HG03571 (cell line): Measurements from ENCODE around the gene CCND1.

Experiments used
- ATAC-seq: cut with Tn5 transposase; IDR thresholded peaks from one replicate; pipeline ENCODE4 v1.9.1; 2021; ENCODE audit not compliant: unreplicated experiment

The CCND1 gene

DNA sequence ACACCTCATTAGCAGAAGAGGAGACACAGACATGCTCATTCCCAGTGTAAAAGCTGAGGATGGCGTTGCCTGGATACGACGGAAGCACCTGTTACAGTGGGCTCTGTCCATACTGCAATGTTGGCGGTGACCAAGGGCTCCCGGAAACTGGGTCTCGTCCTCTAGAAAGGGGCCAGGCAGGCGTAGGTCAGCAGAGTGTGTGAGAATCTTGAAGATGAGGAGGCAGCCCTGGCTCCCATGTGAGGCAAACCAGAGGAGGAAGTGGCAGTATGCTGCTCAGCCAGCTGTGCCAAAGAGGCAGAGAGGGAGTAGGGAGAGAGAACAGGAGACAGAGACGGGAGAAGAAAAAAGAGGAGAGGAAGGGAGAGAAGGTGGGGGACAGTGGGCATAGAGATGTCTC is 23.9 kb downstream of the CCND1 start:
- no peak for ATAC-seq

DNA sequence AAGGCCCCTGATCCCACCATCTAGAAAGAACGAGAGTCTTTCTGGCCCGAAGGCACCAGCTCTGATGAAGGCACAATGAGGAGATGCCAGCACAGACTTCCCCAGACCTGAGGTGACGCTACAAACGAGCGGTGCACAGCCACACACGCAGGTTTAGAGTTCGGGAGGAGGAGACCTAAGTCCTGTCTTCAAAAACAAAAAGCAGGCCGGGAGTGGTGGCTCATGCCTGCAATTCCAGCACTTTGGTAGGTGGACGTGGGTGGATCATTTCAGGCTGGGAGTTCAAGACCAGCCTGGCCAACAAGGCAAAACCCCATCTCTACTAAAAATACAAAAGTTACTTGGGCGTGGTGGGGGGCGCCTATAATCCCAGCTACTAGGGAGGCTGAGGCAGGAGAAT is 24.7 kb downstream of the CCND1 start:
- ATAC-seq = no peak

DNA sequence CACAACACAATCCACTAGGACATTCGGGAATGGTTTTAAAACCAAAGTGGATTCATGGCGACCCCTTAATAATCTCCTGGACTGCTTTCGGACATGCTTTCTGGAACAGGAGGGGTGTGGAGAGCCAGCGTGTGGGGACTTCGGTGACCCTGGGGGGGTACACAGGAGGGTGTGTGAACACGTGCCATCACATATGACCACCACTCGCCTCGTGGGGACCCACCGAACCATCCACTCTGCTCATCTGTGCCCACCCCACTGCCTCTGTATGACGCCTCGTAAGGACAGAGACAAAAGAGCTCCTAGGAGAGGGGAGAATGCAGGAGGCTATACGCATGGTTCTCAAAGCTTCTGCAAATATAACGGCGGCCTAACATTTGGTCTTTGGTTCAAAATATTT is 25.3 kb downstream of the CCND1 start:
- no peak for ATAC-seq

DNA sequence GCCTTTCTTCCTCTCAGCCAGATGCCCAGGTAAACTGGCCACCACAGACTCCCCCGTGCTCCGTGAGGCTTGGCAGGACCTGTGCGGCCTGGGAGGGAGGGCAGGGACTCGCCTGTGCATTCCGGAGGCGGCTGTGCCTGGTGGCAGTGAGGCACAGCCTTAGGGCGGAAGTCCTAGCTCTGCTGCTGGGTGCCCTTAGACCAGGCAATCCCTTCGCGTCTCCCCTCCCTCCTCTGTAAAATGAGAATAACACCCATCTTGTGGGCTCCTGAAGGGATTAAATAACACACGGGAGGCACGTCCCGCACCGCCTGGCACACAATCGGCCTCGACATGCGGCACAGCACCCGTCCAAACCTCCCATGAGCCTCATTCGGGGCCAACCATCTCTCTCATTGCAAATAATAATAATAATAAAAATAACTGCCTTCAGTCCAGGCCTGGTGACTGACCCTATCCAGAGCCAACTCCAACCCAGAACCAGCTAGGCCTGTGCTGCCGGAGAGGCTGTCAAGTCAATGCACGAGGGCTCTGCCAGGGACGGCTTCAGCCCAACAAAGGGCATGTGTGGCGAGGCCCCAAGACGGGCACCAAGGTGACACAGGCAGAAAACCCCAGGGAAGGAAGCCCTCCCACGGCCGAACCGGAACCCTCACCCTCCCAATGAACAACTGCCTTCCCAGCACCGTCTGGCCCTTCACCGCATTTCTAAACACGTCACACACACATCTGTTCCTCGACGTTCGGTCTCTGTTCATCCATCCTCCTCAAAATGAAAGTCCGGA is 26.0 kb downstream of the CCND1 start:
- no peak for ATAC-seq

DNA sequence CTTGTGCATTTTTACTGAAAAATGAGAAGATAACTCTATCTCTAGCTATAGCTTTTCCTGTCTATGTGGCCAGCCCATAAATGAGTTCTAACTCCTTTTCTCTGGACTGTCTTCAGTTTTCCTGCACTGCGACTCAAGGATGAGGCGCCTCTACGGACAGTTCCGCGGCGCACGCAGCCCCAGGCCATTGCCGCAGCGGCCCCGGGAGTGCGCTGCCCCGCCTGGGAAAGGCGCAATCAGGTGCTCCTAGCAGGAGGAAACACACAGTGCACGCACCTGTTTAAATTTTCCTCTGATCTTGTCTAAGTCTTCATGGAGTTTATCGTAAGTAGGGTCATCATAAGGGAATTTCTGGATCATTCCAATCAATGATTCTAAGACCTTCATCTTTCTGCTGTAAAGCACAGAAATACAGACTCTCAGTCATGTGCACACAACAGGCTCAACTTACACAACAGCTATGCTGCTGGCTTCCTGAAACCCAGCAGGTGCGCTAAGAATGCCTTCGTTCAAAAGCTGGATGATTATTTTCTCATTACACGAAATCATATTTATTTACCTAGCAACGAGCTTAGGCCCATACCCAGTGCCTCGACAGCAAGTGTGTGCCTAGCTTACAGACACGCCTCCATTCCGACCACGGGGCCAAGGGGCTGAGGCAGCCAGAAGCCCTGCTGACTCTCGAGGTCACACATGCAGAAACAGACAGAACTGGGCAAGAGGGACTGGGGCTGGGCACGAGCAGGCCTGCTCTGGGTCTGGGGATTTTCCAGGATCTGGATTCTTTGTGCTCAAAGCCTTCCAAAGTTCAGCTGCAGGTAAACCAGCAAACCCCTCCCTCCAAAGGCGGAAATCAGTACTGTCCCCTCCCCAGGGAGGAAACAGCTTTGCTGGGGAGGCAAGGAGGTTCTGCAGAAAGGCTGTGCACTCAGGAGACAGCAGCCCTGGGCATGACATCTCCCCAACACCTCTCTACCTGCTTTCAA is 27.0 kb downstream of the CCND1 start:
- ATAC-seq = no peak

DNA sequence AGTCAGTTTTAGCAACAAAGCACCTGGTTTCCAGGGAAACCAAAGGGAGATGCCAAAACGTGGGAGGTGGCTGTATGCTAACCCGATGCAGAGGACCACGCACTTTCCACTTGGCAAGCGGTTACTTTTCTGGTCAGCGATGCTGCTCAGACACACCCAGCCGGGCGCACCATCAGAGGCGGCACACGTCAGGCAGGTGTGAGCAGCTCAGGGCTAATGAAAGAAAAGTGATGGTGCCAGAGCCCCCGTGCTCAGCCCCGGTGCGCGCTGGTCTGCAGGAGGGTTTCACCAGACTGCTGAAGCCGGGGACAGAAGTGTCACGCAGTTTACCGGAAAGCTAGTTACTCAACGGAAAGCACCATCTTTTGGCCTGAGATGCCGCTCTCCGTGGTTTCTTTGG is 28.5 kb downstream of the CCND1 start:
- ATAC-seq = no peak

DNA sequence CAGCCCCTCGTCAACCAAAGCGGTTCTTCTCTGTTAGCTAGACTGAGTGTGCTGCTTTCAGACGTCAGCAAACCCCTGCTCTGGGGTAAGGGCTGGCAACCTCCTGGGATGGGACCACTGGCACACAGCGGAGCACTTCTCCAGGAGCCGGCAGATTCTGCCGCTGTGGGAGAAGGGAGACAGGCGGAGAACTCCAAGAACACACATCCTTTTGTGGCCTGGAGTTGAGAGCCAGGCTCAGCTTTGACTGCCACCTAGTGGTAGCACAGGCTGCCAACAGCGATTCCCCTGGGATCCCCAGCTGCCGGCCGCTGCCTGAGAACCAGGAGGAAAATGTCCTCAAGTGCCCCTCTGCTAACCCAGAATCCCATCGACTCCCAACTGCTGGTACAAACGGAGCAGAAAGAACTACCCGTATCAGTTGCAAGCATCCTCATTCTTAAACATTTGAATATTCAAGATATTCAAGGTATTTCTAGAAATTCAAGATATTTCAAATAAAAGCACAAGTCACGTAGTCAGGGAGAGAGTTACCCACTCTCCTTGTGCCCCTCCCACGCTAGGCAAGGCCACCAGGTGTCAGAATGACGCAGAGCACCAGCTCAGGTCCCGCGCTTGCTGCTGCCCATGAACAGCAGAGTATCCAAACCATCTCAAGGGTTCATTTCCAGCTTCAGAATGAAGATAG is 29.3 kb downstream of the CCND1 start:
- ATAC-seq = no peak

DNA sequence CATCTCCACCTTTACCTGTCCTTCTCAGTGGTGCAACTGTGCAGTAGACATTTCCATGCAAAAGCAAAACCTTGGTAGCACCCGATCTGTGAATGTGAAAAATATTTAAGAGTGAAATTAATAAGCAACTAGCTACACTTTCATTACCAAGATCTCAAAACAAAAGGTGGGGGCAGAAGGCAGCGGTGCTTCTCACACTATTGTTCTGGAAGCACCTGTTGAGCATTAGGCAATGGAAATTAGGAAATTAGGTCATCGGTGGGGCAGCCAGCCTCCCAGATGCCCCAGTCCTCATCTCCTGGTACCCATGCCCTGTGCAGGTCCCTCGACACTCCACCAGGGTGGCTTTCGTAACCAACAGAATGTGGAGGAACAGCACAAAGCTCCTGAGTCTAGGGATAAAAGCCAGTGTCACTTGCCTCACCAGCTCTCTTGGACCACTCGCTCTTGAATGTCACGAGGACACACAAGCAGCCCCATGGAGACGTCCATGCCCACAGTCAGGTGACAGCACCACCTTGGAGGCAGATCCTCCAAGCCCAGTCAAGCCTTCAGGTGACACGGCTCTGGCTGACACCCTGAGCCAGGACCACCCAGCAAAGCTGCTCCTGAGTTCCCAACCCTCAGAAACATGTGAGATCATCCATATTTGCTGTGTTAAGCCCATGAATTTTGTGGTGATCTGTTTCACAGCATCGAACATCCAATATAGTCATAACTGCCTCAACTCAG is 30.9 kb downstream of the CCND1 start:
- no peak for ATAC-seq

DNA sequence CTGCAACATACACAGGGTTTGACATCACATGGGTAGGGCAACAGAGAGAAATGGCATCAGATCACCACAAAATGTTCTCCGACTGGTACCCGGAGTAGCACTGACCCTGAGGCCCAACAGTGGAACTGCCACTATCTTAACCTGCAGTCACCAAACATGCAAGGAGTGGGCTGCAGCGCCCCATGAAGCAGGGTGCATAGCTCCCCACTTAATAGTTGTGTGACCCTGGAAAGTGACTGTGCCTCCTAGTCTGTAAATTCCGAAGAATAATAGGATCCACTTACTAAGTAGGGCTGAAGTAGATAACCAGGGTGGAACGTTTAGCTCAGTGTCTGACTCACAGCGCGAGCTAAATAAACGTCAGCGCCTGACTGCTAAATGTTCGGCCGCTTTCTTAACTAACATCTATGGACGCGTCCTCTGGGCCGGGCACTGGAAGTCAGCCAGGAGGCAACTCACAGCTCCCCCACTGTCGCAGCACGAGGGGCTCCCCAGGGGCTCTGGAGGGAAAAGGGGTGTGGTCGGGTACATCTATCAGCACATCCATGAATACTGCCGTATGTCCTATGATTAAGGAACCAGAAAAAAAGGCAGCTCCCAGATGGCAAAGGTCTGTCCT is 33.4 kb downstream of the CCND1 start:
- no peak for ATAC-seq

DNA sequence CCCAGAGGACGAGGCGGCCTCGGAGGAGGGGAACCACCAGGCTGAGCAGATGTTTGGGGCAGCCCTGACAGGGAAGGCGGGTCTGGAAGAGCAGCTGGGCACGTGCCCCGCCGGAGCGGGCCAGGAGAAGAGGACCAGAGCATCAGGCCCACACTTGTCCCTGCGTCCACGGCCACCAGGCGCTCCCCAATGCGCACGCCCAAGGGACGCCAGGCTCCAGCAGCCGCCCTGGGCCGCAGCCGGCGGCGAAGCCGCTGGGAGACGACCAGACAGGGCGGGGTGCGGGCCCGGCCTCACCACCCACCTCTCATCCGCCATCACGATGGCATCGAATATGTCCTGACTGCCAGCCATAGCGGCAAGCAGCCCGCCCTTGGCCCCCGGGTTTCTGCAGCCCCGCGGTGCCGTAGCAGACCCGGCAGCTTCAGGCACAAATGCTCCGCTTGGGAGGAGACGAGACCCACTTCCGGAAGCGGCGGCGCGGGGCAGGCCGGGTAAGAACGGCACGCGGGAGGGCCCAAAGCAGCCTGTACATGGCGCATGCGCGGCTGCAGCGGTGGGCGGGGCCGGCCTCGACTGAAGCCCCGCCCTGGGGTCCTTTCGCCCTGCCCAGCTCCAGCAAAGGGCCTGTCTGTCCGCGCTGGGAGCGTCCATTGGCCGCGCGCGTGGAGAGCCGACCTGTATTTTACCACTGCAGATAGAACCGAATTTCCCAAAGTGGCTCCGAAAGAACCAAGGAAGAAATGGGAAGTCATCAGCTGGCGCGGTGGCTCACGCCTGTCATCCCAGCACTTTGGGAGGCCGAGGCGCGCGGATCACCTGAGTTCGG is 34.1 kb downstream of the CCND1 start, which contains the start of gene LTO1:
Gene LTO1, minus strand, starts transcription at position 468 of the 829 bp plus-strand sequence. Its CDS starts 114 bp downstream, at position 354.
- ATAC-seq = peak; percentile 69

DNA sequence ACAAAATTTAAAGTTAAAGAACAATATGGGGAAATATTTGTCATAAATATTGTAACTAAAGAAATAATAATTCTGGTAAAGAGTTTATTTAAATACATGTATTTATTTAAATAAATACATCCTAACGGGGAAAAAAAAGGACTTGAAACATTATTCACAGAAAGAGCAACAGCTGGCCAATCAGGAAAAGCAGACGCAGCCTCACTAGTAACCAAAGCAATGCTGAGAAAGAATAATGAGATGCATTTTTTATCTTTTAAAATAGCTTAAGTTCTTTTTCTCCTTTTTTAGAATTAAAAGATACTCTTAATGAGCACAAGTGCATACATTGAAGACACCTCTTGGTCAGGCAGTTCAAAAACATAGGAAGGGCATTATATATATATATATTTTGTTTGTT is 36.8 kb downstream of the CCND1 start:
- no peak for ATAC-seq

DNA sequence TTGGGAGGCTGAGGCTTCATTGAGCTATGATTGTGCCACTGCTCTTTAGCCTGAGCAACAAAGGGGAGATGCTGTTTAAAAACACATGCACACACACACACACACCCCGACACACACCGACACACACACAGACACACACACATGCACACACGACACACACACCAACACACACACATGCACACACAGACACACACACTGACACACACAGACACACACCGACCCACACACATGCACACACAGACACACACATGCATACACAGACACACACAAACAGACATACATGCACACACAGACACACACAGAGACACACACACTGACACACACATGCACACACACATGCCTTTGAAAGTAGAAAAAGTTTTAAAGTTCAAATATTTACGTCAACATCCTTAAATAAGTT is 39.7 kb downstream of the CCND1 start:
- ATAC-seq = no peak

DNA sequence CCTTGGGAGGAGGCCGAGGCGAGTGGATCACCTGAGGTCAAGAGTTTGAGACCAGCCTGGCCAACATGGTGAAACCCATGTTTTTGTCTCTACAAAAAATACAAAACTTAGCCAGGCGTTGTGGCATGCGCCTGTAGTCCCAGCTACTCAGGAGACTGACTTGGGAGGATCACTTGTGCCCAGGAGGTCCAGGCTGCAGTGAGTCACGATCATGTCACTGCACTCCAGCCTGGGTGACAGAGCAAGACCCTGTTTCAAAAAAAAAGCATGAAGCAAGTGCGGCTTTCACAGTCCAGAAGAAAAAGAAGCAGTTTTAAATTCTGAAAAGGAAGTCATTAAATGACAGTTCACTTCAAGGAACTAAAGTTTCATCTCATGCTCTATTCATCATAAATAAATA is 41.3 kb downstream of the CCND1 start:
- ATAC-seq = no peak

DNA sequence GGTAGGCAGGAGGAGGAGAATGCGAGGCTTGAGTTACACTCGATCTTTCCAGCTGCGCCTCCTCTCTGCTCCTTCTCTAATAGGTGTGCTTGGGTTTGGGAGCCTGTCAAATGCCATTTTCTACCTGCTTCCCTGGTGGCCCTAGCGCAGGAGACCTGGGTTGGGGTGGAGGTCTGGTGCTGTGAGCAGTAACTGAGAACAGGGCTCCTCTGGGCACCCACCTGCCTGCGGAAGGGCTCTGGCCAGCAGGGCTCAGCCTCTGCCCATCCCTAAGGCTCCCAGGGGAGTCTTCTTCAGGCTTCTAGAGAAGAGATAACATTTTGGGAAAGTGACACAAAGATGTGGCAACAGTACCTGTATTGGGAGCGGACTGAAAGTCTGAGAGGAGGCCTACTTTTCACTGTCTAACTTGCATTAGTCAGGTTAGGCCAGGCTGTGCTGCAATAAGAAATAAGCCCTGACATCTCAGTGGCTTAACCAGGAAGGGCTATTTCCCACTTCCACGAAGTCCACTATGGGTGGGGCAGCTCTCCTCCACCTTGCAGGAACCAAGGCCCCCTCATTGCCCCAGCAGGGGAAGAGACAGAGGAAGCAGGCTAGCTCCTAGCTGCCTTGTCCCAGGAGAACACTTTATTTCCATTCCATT is 41.8 kb downstream of the CCND1 start:
- no peak for ATAC-seq

DNA sequence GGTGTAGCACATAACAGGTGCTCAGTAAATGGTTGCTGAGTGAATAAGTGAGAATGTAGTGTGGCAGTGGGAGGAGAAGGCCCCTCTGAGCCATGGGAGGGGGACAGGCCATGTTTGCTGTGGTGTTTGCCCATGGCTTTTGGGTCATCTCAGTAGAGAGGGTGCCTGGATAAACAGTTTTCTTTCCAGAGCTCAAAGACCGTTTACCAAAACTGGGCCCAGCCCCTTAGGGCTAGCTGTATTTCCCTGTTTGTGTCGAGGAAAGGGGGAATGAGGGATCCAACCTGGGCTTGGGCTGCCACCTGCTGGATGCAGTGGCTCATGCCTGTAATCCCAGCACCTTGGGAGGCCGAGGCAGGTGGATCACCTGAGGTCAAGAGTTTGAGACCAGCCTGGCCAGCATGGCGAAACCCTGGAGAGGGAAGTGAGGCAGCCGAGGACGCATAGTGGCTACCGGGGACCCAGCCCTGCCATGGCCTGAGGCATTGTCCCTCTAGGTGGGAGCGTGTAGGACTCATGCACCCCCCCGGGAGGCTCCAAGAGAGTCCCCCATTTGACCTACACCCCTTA is 42.9 kb downstream of the CCND1 start:
- ATAC-seq = no peak

DNA sequence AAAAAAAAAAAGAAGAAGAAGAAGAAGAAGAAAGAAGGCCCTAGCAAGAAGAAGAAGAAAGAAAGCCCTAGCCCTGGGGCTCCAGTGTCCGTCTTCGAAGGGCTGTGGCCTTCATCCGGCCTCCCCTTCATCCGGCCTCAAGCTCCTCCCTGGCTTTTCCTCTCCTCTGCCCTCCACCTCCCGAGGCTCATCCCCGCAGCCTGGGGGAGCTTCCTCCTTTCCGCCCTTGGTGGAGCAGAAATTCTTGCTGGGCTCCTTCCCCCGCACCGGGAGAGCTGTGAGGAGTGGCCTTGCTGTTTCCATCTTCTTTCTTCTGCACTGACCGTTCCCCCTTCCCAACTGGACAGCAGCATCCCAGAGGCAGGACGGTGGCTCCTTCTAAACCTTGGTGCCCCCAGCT is 43.7 kb downstream of the CCND1 start:
- ATAC-seq = no peak

DNA sequence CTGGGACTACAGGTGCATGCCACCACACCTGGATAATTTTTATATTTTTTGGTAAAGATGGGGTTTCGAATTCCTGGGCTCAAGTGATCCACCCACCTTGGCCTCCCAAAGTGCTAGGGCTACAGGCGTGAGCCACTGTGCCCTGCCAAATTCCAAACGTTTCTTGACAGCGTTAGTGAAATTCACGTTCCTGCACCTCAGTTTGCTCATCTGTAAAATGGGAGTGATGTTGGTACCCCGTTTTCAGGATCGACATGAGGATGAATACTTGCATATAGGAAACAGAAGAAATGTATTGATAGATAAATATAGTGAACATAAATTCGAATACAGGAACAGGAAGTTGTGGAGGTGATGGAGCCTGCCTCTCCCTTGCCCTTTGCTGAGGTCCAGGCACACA is 44.4 kb downstream of the CCND1 start:
- no peak for ATAC-seq

DNA sequence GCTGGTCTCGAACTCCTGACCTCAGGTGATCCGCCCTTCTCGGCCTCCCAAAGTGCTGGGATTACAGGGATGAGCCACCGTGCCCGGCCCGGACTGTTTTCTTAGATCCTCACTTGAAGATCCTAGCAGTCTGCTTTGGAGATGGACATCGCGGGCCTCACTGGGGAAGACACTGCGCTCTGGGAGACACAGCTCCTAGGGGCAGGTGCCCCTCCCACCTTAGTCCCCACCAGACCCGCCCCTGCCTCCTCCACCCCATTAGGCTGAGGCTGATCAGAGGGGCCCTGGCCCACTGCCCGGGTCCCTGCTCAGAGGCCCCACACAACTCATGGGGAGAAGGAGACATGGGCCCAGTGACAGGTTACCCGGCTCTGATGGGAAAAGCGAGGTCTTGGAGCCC is 45.5 kb downstream of the CCND1 start:
- ATAC-seq = no peak

DNA sequence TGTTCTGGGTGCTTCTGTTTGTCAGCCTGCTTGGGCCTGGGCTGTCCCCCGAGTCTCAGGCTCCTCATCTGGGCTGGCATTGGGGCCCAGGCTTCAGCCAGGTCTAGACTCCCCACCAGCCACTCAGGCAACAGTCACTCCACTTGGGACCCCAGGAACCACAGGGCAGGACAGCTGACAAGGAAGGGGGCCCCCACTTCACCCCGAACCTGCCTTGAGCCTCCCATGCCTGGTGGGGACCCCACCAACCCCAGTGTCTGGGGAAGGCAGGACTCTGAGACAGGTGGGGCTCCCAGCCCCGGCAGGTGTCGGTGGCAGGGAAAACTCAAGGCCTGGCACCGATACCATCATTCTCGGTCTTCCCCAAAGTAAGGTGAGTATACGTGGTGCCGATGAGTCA is 45.9 kb downstream of the CCND1 start:
- no peak for ATAC-seq
